Medulla oblongata (tissue), 1 donor: Measurements from ENCODE around the gene PSD4.

Experiments used
- DNase-seq: peaks from one replicate; pipeline ENCODE4 v3.0.0-alpha.2; 2015; ENCODE audit errors: extremely low spot score

Gene PSD4

DNA sequence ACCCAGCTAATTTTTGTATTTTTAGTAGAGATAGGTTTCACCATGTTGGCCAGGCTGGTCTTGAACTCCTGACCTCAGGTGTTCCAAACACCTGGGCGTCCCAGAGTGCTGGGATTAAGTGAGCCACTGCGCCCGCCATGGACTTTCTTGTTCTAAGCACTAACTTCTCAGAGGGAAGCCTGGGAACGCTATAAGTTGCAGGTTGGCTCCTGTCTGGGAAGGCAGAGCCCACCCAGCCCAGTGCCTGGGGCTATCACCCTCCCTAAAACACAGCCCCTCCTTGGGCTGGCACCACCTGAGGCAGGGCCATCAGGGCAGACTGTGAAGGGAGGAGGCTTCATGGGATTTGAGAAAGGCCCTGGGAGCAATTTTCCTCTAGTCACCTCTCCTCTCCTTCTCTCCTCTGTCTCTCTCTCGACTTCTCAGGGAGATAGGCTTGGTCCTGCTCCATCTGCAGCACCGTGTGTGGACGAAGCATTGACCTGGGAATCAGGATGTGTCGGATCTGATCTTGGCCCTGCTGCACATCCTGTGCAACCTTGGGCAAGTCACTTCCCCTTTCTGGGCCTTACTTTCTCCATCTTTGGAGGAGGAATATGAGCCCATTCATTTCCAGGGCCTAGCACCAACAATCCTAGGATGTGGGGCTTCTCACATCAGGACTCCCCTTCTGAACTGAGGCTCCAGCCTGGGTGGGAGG is 10.9 kb downstream of the PSD4 start:
- DNase-seq: no peak

DNA sequence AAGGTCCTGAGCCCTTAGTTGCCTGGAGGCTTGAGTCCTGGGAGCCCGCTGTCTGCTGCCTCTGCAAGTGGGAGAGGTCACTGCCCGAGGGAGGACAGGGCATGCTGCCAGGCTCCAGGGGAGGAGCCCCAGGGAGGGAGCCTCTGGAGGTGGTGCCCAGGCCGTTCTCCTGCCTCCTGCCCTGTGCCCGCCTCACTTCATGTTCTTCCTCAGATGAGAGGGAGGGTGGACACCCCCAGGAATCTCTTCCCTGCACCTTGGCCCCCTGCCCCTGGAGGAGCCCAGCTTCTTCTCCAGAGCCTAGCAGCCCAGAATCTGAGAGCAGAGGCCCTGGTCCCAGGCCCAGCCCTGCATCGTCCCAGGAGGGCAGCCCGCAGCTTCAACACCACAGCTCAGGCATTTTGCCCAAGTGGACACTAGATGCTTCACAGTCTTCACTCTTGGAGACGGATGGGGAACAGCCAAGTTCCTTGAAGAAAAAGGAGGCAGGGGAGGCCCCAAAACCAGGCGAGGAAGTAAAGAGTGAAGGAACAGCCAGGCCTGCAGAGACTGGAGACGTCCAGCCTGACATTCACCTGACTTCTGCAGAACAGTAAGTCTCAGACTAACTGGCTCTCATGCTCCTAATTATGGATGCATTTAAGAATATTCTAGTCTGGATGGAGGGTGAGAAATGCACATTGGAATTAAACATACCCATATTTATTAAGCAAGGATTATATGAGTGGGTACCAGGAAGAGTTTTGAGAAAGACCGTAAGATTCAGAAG is 12.1 kb downstream of the PSD4 start:
- DNase-seq: peak; percentile 71

DNA sequence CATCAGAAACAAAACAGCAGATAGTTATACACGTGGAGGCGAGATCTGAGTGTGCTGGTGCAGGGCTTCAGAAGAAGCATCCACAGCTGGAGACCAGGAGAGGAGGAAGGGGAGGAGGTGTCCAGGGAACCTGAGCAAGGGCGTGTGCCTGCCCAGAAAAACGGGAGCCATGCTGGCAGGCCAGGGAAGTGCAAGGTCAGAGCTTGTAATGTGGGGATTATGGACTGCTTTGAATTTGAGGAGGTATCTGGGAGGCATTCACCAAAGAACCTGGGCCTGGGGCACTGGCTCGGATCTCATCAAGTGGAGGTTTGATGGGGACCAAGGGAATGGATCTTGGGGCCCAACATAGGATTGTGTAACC is 12.6 kb downstream of the PSD4 start:
- DNase-seq: no peak

DNA sequence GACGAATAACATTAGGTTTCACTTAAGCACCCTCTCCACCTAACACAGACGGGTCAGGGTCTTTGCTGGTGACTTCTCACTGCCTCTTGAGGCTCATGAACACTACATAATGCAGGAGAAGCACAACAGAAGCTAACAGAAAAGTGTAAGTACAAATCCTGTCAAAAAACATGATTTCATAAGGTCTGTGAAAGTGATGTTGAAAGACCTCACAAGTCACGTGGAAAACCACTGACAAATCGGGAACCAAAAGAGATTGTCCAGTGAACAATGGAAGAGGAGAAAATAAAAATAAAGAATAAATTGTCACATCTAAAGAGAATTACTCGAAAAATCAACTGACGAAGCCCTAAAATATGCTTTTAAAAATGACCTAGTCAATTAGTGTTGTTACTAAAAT is 14.0 kb downstream of the PSD4 start:
- DNase-seq: no peak

DNA sequence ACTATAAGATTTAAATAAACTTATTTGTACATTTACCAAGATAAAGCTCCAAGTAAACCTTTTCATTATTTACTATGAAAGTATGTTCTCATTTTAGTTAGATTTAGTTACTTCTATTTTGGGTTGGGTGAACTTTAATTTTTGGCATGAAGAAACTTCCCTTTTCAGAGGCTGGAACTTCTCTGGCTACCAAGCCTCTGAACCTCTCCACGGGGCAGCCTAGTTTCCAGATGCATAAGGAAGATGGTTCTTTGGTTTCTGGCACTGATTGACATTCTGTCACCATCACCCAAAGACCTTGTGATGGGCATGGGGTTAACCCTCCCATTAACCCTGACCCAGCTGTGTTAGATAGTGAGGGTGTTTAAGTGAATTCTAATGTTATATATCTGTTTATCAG is 17.1 kb downstream of the PSD4 start:
- no peak for DNase-seq

DNA sequence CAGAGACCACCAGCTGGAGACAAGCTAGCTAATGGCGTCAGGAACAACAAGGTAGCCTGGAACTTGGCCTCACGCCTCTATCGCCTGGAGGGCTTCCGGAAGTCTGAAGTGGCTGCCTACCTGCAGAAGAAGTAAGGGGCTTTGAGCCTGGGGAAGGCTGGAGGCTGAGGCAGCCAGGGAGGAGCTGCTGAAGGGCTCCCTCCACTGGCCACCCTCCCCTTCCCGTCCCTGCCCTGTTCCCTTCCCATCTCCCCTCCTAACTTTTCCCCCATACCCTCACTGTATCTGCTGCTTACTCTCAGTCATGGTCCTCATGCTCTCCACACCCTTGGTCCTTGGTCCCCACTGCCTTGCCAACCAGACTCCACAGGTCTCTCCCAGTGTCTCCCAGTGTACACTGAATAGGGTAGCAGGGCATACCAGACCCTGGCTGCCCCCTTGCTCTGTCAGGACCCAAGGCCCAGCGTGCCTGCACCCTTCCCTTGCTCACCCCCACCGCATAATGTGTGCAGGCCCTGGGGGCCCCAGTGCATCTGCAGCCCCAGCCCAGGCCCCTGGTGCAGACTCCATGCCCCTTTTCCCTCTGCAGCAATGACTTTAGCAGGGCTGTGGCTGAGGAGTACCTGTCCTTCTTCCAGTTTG is 18.8 kb downstream of the PSD4 start:
- DNase-seq: no peak

DNA sequence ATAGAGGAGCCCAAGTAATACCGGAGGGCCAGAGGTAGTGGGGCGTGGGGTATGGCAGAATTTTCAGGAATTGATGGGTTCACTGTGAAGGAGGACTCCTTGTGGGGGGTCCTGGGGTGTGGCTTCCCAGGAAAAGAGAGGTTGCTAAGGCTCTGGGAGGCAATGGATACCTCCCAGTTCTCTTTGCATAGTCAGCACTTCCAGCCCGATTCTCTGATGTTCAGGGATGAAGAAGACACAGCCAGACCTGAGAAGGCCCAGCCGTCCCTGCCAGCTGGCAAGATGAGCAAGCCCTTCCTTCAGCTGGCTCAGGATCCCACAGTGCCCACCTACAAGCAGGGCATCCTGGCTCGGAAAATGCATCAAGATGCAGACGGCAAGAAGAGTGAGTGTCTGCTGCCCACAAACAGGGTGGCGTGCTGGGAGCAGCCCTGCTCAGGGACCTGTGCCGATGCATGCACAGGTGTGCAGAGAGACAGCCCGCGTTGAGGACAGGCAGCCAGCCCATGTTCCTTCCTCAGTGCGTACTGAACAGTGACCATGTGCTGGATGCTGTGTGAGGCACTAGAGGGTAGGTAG is 22.2 kb downstream of the PSD4 start:
- DNase-seq: no peak

DNA sequence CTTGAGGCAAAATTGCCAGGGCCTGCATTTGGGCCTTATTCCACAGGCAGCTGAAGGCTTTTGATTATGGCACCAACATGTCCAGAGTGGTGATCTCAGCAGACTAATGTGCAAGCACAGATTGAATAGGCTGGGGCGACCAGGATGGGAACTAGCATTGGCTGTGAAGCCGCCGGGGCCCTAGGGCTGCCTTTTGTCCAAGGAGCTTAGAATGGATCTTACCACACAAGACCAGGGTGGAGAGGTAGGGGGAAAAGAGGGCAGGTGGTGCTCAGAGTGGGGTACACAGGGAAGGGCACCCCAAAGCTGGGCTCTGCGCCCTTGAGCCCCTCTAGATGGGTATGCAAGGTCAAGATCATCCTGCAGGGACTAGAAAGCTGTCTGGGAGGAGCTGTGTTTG is 23.1 kb downstream of the PSD4 start:
- no peak for DNase-seq

DNA sequence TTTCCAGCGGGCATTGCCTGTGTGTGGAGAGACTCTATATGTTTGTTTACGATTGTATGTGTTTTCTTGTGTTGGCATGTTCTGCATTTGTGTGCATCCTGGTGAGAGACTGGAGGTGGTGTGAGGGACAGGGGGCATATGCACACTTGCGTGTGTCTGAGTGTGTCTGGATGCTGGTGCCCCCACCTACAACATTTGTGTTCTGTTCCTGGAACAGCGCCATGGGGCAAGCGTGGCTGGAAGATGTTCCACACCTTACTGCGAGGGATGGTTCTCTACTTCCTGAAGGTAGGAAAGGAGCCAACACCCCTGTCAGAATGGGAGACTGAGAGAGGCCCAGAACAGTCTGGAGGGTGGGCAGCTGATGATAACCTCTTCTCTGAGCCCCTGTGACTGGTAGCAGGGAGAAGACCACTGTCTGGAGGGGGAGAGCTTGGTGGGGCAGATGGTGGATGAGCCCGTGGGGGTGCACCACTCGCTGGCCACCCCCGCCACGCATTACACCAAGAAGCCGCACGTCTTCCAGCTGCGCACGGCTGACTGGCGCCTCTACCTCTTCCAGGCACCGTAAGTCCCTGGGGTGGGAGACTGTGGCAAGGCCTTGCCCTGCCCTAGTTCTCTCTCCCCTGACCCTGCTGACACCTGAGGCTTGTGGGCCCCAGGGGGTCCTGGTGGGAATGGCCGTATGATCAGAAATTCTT is 23.7 kb downstream of the PSD4 start:
- no peak for DNase-seq

DNA sequence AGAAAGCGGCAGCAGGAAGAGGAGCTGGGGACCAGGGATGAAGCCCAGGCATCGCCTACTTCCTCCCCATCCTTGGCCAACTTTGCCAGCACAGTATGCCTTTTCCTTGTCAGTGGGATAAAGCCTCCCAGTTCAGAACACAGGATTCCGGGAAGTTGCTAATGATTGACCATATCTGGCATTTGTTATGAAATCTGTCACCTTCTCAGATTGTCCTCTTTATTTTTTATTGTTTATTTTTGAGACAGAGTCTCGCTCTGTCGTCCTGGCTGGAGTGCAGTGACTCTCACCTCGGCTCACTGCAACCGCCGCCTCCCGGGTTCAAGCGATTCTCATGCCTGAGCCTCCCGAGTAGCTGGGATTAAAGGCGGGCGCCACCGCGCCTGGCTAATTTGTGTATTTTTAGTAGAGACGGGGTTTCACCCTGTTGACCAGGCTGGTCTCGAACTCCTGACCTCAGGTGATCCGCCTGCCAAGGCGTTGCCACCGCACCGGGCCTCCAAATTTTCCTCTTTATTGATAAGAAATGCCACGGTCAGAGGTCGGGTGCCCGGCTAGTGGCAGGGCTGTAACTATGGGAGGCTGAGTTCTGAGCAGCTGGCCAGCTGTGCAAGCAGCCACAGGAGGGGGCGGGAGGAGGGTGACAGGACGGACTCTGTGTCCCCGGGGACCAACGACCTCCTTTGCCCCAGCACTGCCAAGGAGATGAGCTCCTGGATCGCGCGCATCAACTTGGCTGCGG is 24.4 kb downstream of the PSD4 start:
- no peak for DNase-seq

DNA sequence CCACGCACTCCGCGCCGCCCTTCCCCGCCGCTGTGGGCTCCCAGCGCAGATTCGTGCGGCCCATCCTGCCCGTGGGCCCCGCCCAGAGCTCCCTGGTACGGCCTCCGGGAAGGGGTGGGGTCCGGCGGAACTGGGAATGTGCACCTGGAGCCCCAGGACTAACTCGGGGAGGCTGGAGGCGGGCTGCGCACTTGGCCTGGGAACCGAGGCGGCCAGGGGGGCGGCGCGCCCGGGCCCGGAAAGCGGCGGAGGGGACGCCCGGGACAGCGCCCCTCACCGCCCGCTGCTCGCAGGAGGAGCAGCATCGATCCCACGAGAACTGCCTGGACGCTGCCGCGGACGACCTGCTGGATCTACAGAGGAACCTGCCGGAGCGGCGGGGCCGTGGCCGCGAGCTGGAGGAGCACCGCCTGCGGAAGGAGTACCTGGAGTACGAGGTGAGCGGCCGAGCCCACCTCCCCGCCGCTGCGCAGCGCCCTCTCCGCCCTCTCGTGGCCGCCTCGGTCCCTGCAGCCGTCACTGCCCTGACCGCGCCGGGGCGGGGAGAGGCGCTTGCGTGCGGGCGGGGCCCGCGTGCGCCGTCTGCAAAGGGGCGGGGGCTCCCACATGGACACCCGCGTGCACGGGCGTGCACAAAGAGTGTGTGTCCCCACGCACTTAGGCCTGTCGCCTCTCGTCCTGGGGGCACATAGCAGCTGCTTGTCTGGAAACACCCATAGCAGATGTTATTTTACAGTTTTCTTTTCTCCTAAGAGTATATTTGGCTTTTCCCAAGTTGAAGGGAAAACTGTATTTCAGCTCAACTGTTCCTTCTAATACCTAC is 25.2 kb downstream of the PSD4 start:
- peak; percentile 78 for DNase-seq

DNA sequence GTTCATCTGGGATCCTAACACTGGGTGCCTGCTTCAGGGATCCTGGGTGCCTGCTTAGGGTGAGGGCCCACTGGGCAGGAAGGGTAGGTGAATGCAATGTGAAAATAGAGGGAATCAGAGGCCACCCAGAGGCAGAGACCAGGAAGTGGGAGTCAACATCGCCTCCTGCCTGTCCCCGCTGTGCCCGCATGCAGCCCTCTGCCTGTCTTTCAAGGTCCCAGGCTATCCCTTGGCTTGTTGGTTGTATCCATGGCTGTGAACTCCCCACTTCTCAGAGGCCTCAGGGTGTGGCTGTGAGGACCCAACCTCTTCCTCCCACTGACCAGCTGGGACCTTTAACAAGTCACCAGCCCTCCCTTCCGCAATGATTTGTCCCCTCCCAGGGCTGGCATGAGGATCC is 26.5 kb downstream of the PSD4 start:
- DNase-seq: no peak

DNA sequence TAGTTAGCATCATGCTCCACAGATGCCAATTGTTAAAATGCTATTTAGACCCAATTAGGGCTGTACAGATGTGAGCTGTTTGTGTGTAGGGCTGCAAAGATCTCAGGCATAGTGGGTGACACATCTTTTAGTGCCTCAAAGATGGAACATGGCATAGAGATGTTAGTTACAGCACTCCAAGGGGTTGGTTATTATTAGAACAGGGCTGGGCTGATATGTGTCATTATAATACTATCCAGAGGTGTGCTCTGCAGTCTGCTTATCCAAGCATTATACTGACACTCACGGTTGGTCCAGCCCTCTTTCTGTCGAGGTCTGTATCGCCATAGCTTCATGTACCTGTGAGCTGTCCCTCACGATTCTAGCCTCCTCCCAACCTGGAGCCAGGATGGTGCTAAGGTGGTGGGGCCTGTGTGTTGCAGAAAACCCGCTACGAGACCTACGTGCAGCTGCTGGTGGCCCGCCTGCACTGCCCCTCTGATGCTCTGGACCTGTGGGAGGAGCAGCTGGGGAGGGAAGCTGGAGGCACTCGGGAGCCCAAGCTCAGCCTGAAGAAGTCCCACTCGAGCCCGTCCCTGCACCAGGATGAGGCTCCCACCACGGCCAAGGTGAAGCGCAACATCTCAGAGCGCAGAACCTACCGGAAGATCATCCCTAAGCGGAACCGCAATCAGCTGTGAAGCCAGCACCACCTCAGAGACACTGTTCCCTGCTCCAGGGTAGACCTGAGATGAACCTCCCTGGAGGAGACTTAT is 27.1 kb downstream of the PSD4 start:
- no peak for DNase-seq

DNA sequence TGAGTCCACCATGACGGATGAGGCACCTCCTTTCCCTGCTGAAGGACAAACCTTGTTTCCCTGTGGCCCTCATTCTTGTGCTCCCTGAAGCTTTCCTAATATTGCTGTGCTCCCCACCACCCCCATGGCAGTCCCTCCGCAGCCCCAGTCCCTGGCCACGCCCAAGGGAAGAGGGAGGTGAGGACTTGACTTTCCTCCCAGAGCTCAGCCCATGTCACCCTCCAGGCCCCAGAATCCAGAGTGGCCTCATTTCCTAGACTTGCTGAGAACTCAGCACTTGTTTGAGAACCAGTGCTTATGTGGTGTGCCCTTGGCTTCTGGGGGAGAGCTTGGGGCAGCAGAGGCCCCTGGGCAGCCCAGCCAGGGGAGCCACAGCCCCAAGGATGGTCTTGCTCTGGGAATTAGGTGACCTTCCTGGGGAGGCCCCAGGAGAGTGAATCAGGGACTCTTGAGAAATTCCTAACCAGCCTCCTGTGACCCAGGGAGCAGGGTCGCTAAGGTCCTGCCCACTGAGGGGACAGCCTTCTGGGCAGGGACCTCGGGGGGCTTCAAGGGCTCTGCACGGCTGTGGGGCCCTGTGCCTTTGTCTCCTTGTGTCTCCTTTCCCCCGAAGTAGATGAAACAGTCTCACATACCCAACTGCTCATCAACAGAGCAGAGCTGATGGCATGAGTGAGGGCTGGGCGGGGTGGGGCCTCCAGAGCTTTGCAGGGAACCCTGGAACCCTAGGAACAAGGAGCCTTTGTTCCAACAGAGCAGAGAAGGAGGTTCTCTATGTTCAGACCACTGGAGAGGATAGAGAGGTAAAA is 27.9 kb downstream of the PSD4 start:
- DNase-seq: no peak

DNA sequence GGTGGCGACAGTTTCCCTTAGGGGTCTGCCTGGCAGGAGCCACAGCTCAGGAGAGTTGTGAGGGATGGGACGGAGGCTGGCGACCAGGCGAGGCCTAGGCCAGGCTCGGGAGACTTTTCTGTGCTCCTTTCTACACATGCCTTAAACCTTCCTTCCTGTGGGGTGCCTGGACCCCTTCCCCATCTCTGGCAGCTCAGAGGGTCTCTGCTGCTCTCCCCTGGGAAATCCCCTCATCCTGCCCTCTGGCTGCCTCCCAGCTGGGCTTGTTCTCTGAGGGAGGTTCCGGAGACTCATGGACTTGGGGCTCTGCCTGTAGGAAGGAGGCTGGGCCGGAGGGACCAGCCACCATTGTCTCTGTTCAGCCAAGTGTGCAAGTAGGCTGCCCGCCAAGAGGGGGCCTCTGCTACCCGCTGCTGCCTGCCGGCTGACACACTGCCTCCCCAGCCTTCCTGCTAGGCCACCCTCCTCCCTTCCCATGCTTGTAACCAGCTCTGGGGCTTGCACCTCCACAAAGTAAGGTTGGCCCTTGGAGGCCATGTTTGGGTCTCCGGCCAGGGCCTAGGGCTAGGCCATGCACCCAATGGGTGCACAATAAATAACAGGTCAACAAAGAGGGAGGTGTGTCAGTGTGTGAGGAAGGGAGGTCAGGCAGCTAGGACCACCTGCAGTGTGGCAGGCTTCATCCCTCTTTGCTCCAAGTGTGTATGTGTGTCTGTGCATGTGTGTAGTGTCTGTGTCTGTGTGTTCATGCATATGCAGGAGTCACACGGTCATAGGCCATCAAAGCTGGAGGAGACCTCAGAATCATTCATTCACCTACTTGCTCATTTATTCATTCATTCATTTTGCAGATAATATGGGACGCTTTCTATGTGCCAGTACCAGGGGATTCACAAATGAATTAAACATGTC is 28.8 kb downstream of the PSD4 start:
- peak; percentile 56 for DNase-seq

DNA sequence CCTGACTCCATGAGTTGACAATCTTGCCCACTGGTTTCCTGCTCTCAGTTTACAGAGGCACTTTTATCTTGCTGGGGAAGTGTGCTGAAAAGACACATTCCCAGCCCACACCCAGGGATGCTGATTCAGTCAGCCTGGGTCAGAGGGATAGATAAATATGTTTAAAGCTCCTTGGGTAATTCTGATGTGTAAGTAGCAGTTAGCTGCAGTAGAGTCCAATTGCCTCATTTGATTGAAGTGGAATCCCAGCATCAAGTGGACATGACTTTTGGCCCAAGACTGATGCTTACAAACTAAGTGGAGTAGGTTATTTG is 29.4 kb downstream of the PSD4 start:
- no peak for DNase-seq

DNA sequence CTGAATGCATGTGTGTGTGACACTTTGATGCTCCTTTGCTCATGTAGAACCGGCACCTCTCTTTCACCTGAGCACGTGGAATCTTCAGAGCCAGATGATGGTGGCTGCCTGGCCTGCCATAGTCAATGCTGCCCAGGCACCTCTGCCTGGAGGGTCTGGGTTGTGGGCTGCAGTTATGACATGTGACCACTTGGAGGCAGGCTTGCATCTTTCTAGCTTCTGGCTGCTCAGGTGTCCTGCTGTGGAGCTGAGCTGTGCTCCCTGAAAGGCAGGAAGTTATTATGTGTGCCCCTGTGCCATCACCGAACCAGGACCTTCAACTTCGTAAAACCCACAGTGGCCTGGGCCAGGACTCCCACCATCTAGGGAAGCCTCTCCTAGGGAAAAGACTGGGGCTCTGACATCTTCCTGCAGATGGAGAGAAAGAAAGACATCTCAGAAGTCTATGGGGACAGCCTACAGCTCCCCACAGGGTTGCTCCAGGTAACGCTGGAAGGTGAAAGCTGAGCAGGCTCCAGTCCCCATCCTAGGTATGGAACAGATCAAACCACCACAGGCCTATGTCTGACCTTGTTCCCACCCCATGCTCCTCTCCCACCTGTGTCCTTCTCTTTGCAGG is 30.2 kb downstream of the PSD4 start:
- peak; percentile 85 for DNase-seq

DNA sequence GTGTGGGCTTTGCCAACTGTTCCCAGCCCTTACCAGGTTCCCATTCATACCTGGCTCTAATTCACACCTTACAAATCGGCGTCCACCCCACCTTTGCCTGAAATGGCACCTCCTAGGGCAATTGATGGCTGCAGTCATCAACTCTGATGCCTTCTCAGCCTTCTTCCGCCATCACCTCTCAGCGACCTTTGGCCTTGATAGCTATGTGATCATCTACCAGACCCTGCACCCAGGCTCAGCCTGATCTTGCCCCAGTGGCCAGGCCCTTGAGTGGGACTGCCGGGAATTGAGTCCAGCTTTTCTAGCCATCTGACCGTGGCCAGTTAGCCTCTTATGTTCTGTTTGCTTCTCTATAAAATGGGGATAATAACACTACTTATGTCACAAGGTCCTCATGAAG is 32.5 kb downstream of the PSD4 start:
- DNase-seq: no peak
